H9 (cell line): ENCODE data around the gene TTC39B. TPM values are rescaled to one million over a fixed set of nuclear protein-coding genes. Genes with fewer than 3 reads are reported as not detected.

Source experiments
- DNase-seq: peaks from one replicate; pipeline ENCODE4 v3.0.0-alpha.2; 2017
- H2AFZ ChIP-seq: one replicate; pipeline ENCODE4 v1.6.1; 2013; ENCODE audit warnings: mild to moderate bottlenecking, low read length, control low read depth, moderate library complexity
- H2AK5ac ChIP-seq: 2 replicates; pipeline ENCODE4 v1.6.1; 2013; ENCODE audit warnings: low read length, control low read depth, mixed read lengths; ENCODE audit not compliant: insufficient read length
- H2BK120ac ChIP-seq: one replicate; pipeline ENCODE4 v1.6.1; 2013; ENCODE audit warnings: low read depth, mild to moderate bottlenecking, low read length, control low read depth, inconsistent platforms; ENCODE audit not compliant: poor library complexity, severe bottlenecking
- H2BK12ac ChIP-seq: 2 replicates; pipeline ENCODE4 v1.6.1; 2013; ENCODE audit warnings: low read length, control low read depth, mixed read lengths, low read depth; ENCODE audit not compliant: insufficient read length
- H2BK15ac ChIP-seq: 2 replicates; pipeline ENCODE4 v1.6.1; 2013; ENCODE audit warnings: low read depth, low read length, control low read depth
- H2BK20ac ChIP-seq: one replicate; pipeline ENCODE4 v1.6.1; 2013; ENCODE audit warnings: low read depth, mild to moderate bottlenecking, low read length, control low read depth, inconsistent platforms; ENCODE audit not compliant: poor library complexity, severe bottlenecking
- H2BK5ac ChIP-seq: 2 replicates; pipeline ENCODE4 v1.6.1; 2013; ENCODE audit warnings: low read length, control low read depth, mixed read lengths; ENCODE audit not compliant: insufficient read length
- H3K14ac ChIP-seq: 2 replicates; pipeline ENCODE4 v1.6.1; 2013; ENCODE audit warnings: low read length, control low read depth; ENCODE audit not compliant: insufficient read depth
- H3K18ac ChIP-seq: 2 replicates; pipeline ENCODE4 v1.6.1; 2013; ENCODE audit warnings: low read depth, mild to moderate bottlenecking, mixed read lengths, low read length, control low read depth; ENCODE audit not compliant: insufficient read length
- H3K23ac ChIP-seq: 2 replicates; pipeline ENCODE4 v1.6.1; 2013; ENCODE audit warnings: low read length, control low read depth, mixed read lengths, low read depth; ENCODE audit not compliant: insufficient read length
- H3K23me2 ChIP-seq: 2 replicates; pipeline ENCODE4 v1.6.1; 2013; ENCODE audit warnings: low read depth, mild to moderate bottlenecking, mixed read lengths, low read length, control low read depth; ENCODE audit not compliant: insufficient read length, poor library complexity, severe bottlenecking
- H3K27ac ChIP-seq: 2 replicates; pipeline ENCODE4 v1.5.1; 2013; ENCODE audit warnings: low read length, control low read depth, mixed read lengths, low read depth; ENCODE audit not compliant: insufficient read length
- H3K27me3 ChIP-seq: 2 replicates; pipeline ENCODE4 v1.6.1; 2013; ENCODE audit warnings: low read length, control low read depth, inconsistent platforms; ENCODE audit not compliant: insufficient read depth
- H3K4ac ChIP-seq: 2 replicates; pipeline ENCODE4 v1.6.1; 2013; ENCODE audit warnings: low read depth, mild to moderate bottlenecking, control low read depth, inconsistent platforms, low read length, moderate library complexity
- H3K4me1 ChIP-seq: 2 replicates; pipeline ENCODE4 v1.6.1; 2013; ENCODE audit warnings: low read length, control low read depth, inconsistent platforms; ENCODE audit not compliant: insufficient read depth
- H3K4me2 ChIP-seq: 2 replicates; pipeline ENCODE4 v1.6.1; 2013; ENCODE audit warnings: low read length, control low read depth, mixed read lengths; ENCODE audit not compliant: insufficient read length, insufficient read depth
- H3K56ac ChIP-seq: 2 replicates; pipeline ENCODE4 v1.6.1; 2013; ENCODE audit warnings: low read depth, mild to moderate bottlenecking, mixed read lengths, low read length, control low read depth; ENCODE audit not compliant: insufficient read length
- H3K79me1 ChIP-seq: 2 replicates; pipeline ENCODE4 v1.6.1; 2013; ENCODE audit warnings: low read depth, mild to moderate bottlenecking, moderate library complexity, low read length, control low read depth, inconsistent platforms; ENCODE audit not compliant: insufficient read depth, poor library complexity, severe bottlenecking
- H3K79me2 ChIP-seq: 2 replicates; pipeline ENCODE4 v1.6.1; 2013; ENCODE audit warnings: low read length, control low read depth, inconsistent platforms; ENCODE audit not compliant: insufficient read depth
- H3K9ac ChIP-seq: 2 replicates; pipeline ENCODE4 v1.6.1; 2013; ENCODE audit warnings: low read length, control low read depth, mixed read lengths; ENCODE audit not compliant: insufficient read length; ENCODE audit errors: extremely low read depth
- H3K9me3 ChIP-seq: one replicate; pipeline ENCODE4 v1.6.1; 2013; ENCODE audit warnings: low read depth, low read length, inconsistent platforms; ENCODE audit not compliant: control insufficient read depth
- H3T11ph ChIP-seq: one replicate; pipeline ENCODE4 v1.6.1; 2013; ENCODE audit warnings: mild to moderate bottlenecking, low read length, control low read depth, inconsistent platforms
- H4K20me1 ChIP-seq: one replicate; pipeline ENCODE4 v1.6.1; 2013; ENCODE audit not compliant: control insufficient read depth, insufficient read length, insufficient read depth
- H4K5ac ChIP-seq: 2 replicates; pipeline ENCODE4 v1.6.1; 2013; ENCODE audit warnings: low read depth, mild to moderate bottlenecking, mixed read lengths, low read length, control low read depth; ENCODE audit not compliant: insufficient read length
- H4K8ac ChIP-seq: replicated peaks from 2 replicates; pipeline ENCODE4 v1.6.1; 2013; ENCODE audit warnings: low read length, control low read depth, mixed read lengths, low read depth; ENCODE audit not compliant: insufficient read length
- H4K91ac ChIP-seq: 2 replicates; pipeline ENCODE4 v1.6.1; 2013; ENCODE audit warnings: low read depth, mild to moderate bottlenecking, moderate library complexity, mixed read lengths, low read length, control low read depth; ENCODE audit not compliant: insufficient read length
- H3K27ac Mint-ChIP-seq, 3 experiments: 2 replicates in 2 of 3; 3 replicates in 1 of 3; pipeline ENCODE4 v1.8.0; 2020 to 2021; ENCODE audit warnings: mixed read lengths in 3 of 3, mild to moderate bottlenecking in 1 of 3, moderate library complexity in 1 of 3
- H3K27me3 Mint-ChIP-seq: 2 replicates; pipeline ENCODE4 v1.8.0; 2021; ENCODE audit warnings: low read depth, mild to moderate bottlenecking, moderate library complexity, mixed read lengths
- H3K36me3 Mint-ChIP-seq, 3 experiments: 2 replicates in 2 of 3; 3 replicates in 1 of 3; pipeline ENCODE4 v1.8.0; 2020 to 2021; ENCODE audit warnings: low read depth in 3 of 3, mixed read lengths in 3 of 3; ENCODE audit not compliant: insufficient read depth in 1 of 3
- H3K4me1 Mint-ChIP-seq, 2 experiments: 2 replicates each; pipeline ENCODE4 v1.8.0; 2020; ENCODE audit warnings: mixed read lengths in 2 of 2
- H3K4me3 Mint-ChIP-seq, 2 experiments: 2 replicates in 1 of 2; 3 replicates in 1 of 2; pipeline ENCODE4 v1.8.0; 2020 to 2021; ENCODE audit warnings: mild to moderate bottlenecking in 2 of 2, mixed read lengths in 2 of 2, moderate library complexity in 1 of 2
- H3K9me3 Mint-ChIP-seq, 2 experiments: 2 replicates in 1 of 2; 3 replicates in 1 of 2; pipeline ENCODE4 v1.8.0; 2020; ENCODE audit warnings: mild to moderate bottlenecking in 2 of 2, mixed read lengths in 2 of 2, moderate library complexity in 1 of 2
- CTCF ChIP-seq: fragments of 200-600 bp; sonication (generic); conservative IDR thresholded peaks from 3 replicates; pipeline ENCODE4 v1.8.0; 2021; ENCODE audit warnings: antibody characterized with exemption, mild to moderate bottlenecking
- total RNA-seq: library from RNA; stranded (reverse); gene quantifications from 2 replicates; pipeline ENCODE4 v1.2.1, GENCODE V29; 2021

The TTC39B gene
- total RNA-seq, 1 experiment from 2014 or later, result 8.2 TPM

GRCh38 chr9:15163931-15164330 lies 143.1 kb downstream of the TTC39B start:
- no peak overlapping the region for H3K4ac ChIP-seq
- no peak overlapping the region for H4K5ac ChIP-seq
- Mint-ChIP-seq H3K36me3 (peaks cover 0 to 2% (median 0%) of the 10 kb centered on the region in 3 experiments; a peak in 1 of 7 replicates), H3K4me1 (peaks cover 5 to 7% of the 10 kb centered on the region in 2 experiments; a peak in 2 of 4 replicates), H3K4me3 (no peak overlapping the region), H3K9me3 (no peaks in the 10 kb centered on the region), H3K27me3 (no peaks in the 10 kb centered on the region; the same call in 1 of the 2 replicates), H3K27ac (no peak overlapping the region)
- H2BK12ac ChIP-seq, result no peak overlapping the region
- no peaks in the 10 kb centered on the region for H3K27me3 ChIP-seq
- H3K79me1 ChIP-seq, result no peaks in the 10 kb centered on the region
- H4K8ac ChIP-seq, result no peak overlapping the region
- H3K79me2 ChIP-seq, result no peaks in the 10 kb centered on the region
- H3K14ac ChIP-seq, result no peak overlapping the region
- no peak overlapping the region for H3T11ph ChIP-seq
- H2BK5ac ChIP-seq, result no peak overlapping the region
- no peaks in the 10 kb centered on the region for H4K20me1 ChIP-seq
- no peak overlapping the region for H2AK5ac ChIP-seq
- no peak overlapping the region for H3K56ac ChIP-seq
- no peak overlapping the region for H3K18ac ChIP-seq
- no peak overlapping the region for H3K9ac ChIP-seq
- no peak overlapping the region for H2BK120ac ChIP-seq
- no peaks in the 10 kb centered on the region for H3K23me2 ChIP-seq
- H2AFZ ChIP-seq, result no peak overlapping the region
- no peak overlapping the region for H3K23ac ChIP-seq
- H3K27ac ChIP-seq, result no peak overlapping the region
- no peak for TF ChIP-seq CTCF
- H3K4me2 ChIP-seq, result no peak overlapping the region
- DNase-seq, result no peak
- no peaks in the 10 kb centered on the region for H3K4me1 ChIP-seq
- H2BK20ac ChIP-seq, result no peak overlapping the region
- no peak overlapping the region for H2BK15ac ChIP-seq
- H3K9me3 ChIP-seq, result no peaks in the 10 kb centered on the region
- no peak overlapping the region for H4K91ac ChIP-seq
